Astrocyte of the spinal cord (primary cell): ENCODE results near the gene PTPA.
A peak's percentile ranks its signal among the peaks of the same experiment; 100 is the strongest.
"Not testable (repeated sequence)": the region's sequence is repeated elsewhere in the genome, so short reads cannot be mapped to it uniquely, and the experiment has no call there.

Source experiments
- DNase-seq: peaks from one replicate; pipeline ENCODE4 v3.0.0; 2011; ENCODE audit warnings: low read depth, low spot score
- H3K4me3 ChIP-seq: 2 replicates; pipeline ENCODE4 v1.5.1; 2011; ENCODE audit warnings: low read depth, mild to moderate bottlenecking, low read length, moderate library complexity
- in situ Hi-C: cut with HindIII; loops from 2 replicates; pipeline ENCODE4 v1.10.0; 2017; ENCODE audit warnings: low sequenced_read_pairs
- TF ChIP-seq, protein P1 (sequence below): IDR thresholded peaks from 2 replicates; pipeline ENCODE4 v1.5.1; 2012; ENCODE audit warnings: low read depth, mild to moderate bottlenecking, low read length, inconsistent platforms

The PTPA gene

DNA sequence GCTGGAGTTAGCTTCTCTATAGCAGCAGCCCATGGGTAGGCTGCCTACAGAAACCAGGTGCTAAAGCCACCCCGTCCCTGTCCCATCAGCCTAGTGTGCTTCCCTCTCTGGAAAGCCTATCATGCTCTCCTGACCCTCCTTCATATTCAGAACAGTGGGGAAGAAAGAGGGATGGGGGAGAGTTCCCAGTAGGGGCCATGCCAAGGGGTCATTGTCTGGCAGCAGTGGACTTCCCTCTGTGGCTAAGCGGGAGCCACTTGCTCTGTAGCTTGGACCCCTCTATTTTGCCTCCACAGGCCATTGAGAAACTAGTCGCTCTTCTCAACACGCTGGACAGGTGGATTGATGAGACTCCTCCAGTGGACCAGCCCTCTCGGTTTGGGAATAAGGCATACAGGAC lies 17.5 kb downstream of the PTPA start:
- TF ChIP-seq, protein P1, sequence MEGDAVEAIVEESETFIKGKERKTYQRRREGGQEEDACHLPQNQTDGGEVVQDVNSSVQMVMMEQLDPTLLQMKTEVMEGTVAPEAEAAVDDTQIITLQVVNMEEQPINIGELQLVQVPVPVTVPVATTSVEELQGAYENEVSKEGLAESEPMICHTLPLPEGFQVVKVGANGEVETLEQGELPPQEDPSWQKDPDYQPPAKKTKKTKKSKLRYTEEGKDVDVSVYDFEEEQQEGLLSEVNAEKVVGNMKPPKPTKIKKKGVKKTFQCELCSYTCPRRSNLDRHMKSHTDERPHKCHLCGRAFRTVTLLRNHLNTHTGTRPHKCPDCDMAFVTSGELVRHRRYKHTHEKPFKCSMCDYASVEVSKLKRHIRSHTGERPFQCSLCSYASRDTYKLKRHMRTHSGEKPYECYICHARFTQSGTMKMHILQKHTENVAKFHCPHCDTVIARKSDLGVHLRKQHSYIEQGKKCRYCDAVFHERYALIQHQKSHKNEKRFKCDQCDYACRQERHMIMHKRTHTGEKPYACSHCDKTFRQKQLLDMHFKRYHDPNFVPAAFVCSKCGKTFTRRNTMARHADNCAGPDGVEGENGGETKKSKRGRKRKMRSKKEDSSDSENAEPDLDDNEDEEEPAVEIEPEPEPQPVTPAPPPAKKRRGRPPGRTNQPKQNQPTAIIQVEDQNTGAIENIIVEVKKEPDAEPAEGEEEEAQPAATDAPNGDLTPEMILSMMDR = no peak
- no peak for DNase-seq
- no peak overlapping the region for H3K4me3 ChIP-seq
- in situ Hi-C loops = no loop called here

DNA sequence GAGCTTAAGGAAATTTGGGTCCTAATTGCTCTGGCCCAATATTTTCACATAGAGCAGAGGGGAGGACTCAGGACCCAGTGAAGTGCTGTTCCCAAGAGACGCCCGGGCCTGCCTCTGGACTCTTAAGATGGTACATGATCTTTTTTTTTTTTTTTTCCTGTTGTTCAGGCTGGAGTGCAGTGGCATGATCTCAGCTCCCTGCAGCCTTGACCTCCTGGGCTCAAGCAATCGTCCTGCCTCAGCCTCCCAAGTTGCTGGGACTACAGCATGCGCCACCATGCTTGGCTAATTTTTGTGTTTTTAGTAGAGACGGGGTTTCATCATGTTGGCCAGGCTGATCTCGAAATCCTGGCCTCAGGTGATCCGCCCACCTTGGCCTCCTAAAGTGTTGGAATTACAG lies 19.1 kb downstream of the PTPA start:
- H3K4me3 ChIP-seq, in situ Hi-C loops, DNase-seq: not testable (repeated sequence)

DNA sequence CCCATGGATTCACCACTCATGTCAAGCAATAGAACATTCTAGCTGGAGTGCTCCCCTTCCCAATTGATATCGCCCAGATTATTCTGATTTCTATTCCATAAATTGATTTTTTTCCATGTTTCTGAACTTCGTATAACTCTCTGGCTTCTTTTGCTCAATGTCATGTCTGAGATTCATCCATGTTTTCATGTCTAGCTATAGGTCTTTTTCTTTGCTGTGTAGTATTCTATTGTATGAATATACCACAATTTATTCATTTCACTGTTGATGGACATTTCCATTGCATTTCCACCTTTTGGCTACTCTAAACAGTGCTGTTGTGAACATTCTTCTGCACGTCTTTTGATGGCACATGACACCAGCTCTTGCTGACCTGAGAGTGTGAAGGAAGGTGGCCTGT lies 19.6 kb downstream of the PTPA start:
- DNase-seq = no peak
- H3K4me3 ChIP-seq = no peak overlapping the region
- in situ Hi-C loops = no loop called here
- TF ChIP-seq, protein P1 = no peak

DNA sequence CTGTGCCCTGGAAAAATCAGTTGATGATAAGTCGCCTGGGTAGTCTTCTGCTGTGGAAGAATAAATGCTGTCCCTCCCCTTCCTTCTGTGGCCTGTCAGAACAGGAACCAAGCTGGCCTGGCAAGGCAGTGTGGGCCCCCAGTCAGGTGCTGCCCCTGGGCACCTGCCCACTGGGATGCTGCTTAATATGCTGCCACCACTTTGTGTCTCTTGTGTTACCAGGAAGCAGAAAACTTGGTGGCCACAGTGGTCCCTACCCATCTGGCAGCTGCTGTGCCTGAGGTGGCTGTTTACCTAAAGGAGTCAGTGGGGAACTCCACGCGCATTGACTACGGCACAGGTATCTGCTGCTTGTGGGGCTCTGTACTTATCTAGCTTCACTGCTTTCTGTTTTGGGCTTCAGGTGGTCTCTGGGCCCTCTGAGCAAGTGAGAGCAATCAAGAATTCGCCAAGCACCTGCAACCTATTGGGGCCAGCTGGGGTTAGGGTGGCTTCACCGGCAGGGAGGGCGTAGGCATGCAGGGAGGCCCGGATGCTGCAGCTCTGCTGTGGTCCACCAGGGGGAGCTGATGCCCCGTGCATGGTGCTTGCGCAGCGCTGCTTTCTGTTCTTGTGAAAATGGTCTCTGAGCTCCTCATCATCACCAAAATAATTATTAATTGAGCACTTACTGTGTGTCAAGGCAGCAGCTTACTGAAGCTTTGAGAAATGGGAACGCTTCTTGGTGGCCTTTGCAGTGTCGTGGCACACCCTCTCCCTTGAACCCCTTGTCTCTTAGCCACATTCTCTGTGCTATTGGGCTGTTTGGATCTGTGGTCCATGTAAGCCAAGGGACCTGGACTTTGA lies 20.3 kb downstream of the PTPA start:
- in situ Hi-C loops = no loop called here
- H3K4me3 ChIP-seq = no peak overlapping the region
- TF ChIP-seq, protein P1 = peak; percentile 99
- peak; percentile 56 for DNase-seq

DNA sequence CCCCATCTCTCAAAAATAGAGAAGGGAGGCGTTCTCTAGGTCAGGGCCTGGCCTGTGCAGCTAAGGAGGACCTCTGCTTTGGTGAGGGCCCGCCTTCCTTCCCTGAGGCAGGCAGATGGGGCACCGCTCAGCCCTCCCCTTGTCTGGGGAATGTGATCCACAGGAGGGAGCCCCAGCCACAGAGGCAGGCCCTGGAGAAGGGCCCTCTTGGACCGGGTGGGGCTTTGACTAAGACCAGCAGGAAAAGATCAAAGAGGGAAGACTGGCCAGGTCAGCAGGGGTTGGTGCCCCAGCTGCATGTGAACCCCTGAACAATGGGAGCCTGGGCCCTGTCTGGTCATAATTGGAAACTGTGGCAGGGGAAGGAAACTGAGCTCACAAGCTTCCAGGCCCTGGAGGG lies 21.9 kb downstream of the PTPA start:
- TF ChIP-seq, protein P1 = no peak
- DNase-seq = no peak
- in situ Hi-C loops = no loop called here
- no peak overlapping the region for H3K4me3 ChIP-seq

DNA sequence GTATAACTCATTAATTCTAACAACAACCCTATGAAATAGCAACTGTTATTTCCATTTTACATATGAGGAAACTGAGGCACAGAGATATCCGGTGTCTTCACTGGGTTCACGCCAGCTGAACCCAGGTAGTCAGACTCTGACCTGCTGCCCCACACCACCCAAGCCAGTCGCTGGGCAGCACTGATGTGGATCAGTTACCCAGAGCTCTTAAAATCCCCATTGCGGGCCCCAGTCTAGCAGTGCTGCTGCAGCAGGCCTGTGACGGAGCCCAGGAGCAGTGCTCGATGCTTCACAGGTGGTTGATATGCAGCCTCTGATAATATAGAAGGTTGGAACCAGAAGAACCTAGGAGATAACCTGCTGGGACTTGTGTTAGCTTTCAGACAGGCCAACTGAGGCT lies 24.3 kb downstream of the PTPA start:
- in situ Hi-C loops = no loop called here
- TF ChIP-seq, protein P1 = no peak
- DNase-seq = no peak
- no peak overlapping the region for H3K4me3 ChIP-seq

DNA sequence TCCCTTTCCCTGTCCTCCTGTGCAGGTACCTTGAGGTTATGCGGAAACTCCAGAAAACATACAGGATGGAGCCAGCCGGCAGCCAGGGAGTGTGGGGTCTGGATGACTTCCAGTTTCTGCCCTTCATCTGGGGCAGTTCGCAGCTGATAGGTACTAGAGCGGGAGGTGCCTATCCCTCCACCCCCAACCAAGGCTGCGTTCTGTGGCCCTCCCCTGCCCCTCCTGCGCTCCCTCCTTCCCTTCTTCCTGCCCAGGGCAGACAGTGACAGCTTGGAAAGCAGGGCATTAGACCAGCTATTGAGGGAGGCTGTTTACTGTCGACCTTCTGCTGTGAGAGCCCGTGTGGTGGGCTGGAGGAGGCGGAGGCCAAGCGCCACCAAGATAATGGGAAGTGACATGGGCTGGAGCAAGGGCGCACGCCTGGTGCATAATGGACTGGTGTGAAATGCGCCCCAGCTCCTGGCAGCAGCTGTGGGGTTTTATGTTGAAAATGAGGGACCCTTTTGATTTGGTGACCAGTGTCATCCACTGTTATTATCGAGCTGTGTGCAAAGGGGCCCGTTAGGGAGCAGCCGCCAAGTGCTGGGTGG lies 25.3 kb downstream of the PTPA start:
- no peak for DNase-seq
- in situ Hi-C loops = no loop called here
- TF ChIP-seq, protein P1 = no peak
- no peak overlapping the region for H3K4me3 ChIP-seq
